NB4 (cell line): ENCODE measurements around the gene KIF3A.

Source experiments
- DNase-seq: peaks from one replicate; pipeline ENCODE4 v3.0.0; 2010; ENCODE audit warnings: low read depth
- H3K4me3 ChIP-seq: one replicate; pipeline ENCODE4 v1.5.1; 2011; ENCODE audit warnings: mild to moderate bottlenecking, low read depth, low read length, moderate library complexity
- CTCF ChIP-seq: IDR thresholded peaks from one replicate; pipeline ENCODE4 v1.5.1; 2012; ENCODE audit warnings: low read depth, low read length
- MYC ChIP-seq: IDR thresholded peaks from 2 replicates; pipeline ENCODE4 v1.6.1; 2011; ENCODE audit warnings: low read depth, low read length
- POLR2A ChIP-seq: IDR thresholded peaks from 2 replicates; pipeline ENCODE4 v1.6.1; 2011; ENCODE audit warnings: mild to moderate bottlenecking; ENCODE audit not compliant: insufficient read length; ENCODE audit errors: extremely low read depth
- TF ChIP-seq, protein P1 (sequence below): IDR thresholded peaks from 2 replicates; pipeline ENCODE4 v1.6.1; 2011; ENCODE audit warnings: low read depth, low read length

KIF3A gene

GRCh38 chr5:132768485-132768868 is 31.1 kb upstream of the KIF3A start:
- DNase-seq: no peak

GRCh38 chr5:132767150-132767549 is 29.8 kb upstream of the KIF3A start:
- no peak overlapping the region for H3K4me3 ChIP-seq
- DNase-seq: no peak
- no peak for TF ChIP-seq POLR2A
- no peak for TF ChIP-seq CTCF
- TF ChIP-seq MYC: no peak
- TF ChIP-seq, protein P1, sequence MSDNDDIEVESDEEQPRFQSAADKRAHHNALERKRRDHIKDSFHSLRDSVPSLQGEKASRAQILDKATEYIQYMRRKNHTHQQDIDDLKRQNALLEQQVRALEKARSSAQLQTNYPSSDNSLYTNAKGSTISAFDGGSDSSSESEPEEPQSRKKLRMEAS: no peak

More at GRCh38 chr5:132768485-132768868, 31.1 kb upstream of the KIF3A start:
- H3K4me3 ChIP-seq: no peak overlapping the region
- TF ChIP-seq, protein P1: no peak
- TF ChIP-seq CTCF: no peak
- TF ChIP-seq MYC: no peak
- no peak for TF ChIP-seq POLR2A

DNA sequence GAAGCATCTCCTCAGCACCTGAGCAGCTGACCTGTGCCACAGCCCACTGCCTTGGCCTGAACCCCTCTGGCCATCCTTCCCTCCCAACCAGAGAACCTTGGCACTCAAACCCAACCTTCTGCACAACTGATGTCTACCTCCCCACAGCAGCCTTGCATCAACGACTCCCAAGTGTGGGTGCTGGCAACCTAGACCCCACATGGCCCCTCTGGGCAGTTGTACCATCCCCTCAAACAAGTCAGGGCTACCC is 29.4 kb upstream of the KIF3A start:
- TF ChIP-seq, protein P1: no peak
- TF ChIP-seq POLR2A (no peak), CTCF (no peak), MYC (no peak)
- no peak overlapping the region for H3K4me3 ChIP-seq
- no peak for DNase-seq

DNA sequence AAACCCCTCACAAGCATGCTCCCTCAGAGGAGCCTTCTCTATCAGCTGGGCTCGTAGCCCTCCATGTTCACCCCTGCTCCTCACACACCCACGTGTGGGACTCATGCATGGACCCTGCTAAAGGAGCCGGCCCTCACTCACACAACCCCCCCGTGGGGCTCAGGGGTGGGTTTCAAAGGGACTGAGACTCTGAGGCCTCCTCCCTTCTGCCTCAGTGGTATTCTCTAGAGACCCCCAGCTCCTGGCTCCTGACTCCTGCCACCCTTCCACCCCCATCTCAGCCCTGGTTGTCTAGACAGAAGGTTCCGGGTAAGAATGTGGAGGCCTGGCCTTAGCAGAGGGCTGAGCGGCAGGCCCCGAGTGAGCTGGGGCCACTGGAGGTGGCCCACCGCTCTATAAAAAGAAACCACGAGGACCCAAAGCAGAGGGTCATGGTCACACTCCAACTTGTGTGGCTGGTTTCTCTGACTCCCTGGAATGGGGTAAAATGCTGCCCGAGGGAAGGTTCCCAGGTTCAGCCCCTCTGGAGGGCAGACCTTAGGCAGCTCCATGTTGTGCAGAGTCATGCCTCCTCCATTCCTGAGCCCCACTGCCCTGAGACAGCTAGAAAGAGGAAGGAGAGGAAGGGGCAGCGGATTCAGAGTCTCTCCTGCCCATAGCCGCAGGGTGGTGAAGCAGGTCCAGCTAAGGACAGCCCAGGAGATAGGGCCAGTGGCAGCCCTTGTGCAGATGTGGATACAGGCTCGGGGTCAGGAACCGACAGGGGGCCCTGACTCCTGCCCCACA is 28.9 kb upstream of the KIF3A start:
- no peak for DNase-seq
- no peak overlapping the region for H3K4me3 ChIP-seq
- no peak for TF ChIP-seq MYC
- TF ChIP-seq POLR2A: no peak
- TF ChIP-seq, protein P1: no peak
- TF ChIP-seq CTCF: no peak

- TF ChIP-seq MYC (no peak), POLR2A (no peak), CTCF (no peak)
- TF ChIP-seq, protein P1: no peak
- no peak overlapping the region for H3K4me3 ChIP-seq
- DNase-seq: no peak
Observed at GRCh38 chr5:132765311-132766019, 28.1 kb upstream of the KIF3A start.
